Endothelial cell of umbilical vein (primary cell): ENCODE results near the gene MYRIP. TPM values are rescaled to one million over a fixed set of nuclear protein-coding genes. Genes with fewer than 3 reads are reported as not detected.

Experiments used
- BruUV-seq: library from RNA; stranded (reverse); fragments of 400-500 nt; replicated peaks from 2 replicates; lab custom pipeline; 2021; lab: Mats Ljungman, UMichigan
- CTCF ChIA-PET: fragments of 300-600, 350-600 bp; sonication (Branson Sonifier 250); formaldehyde crosslinking; loops from one replicate; lab custom pipeline; 2021; ENCODE audit warnings: antibody characterized with exemption, inconsistent platforms; lab: Charles Lee
- POLR2A ChIA-PET: fragments of 300-600, 350-600 bp; sonication (Branson Sonifier 250); formaldehyde crosslinking; loops from one replicate; lab custom pipeline; 2021; ENCODE audit warnings: antibody characterized with exemption, inconsistent platforms; lab: Charles Lee
- DNase-seq: peaks from one replicate; pipeline ENCODE4 v3.0.0-alpha.2; 2011; ENCODE audit warnings: low read depth, low spot score
- FAIRE-seq: peaks from 2 replicates; lab custom pipeline; 2011; peaks lifted over from hg19 to GRCh38; lab: Jason Lieb, UNC
- H2AFZ ChIP-seq: 2 replicates; pipeline ENCODE4 v1.6.0; 2012; ENCODE audit warnings: low read depth, low read length, control low read depth, inconsistent platforms
- H3K27ac ChIP-seq: 2 replicates; pipeline ENCODE4 v1.5.1; 2011; ENCODE audit warnings: low read depth, mild to moderate bottlenecking, control low read depth, low read length, moderate library complexity; ENCODE audit not compliant: insufficient read depth
- H3K27me3 ChIP-seq, 2 experiments: 2 replicates each; pipeline versions ENCODE4 v1.6.0 to v1.6.1; 2011; ENCODE audit warnings: low read length in 2 of 2, mixed read lengths in 1 of 2; ENCODE audit not compliant: control insufficient read depth in 2 of 2, insufficient read depth in 2 of 2
- H3K36me3 ChIP-seq, 2 experiments: 2 replicates in 1 of 2; 3 replicates in 1 of 2; pipeline ENCODE4 v1.5.1; 2011; ENCODE audit warnings: low read length in 2 of 2, mild to moderate bottlenecking in 1 of 2, moderate library complexity in 1 of 2; ENCODE audit not compliant: control insufficient read depth in 2 of 2, insufficient read depth in 2 of 2; ENCODE audit errors: extremely low read depth in 1 of 2
- H3K4me1 ChIP-seq: 3 replicates; pipeline ENCODE4 v1.5.1; 2011; ENCODE audit warnings: mild to moderate bottlenecking, low read length; ENCODE audit not compliant: control insufficient read depth, insufficient read depth; ENCODE audit errors: extremely low read depth
- H3K4me2 ChIP-seq: 2 replicates; pipeline ENCODE4 v1.6.1; 2011; ENCODE audit warnings: low read length, control low read depth, mixed read lengths; ENCODE audit not compliant: insufficient read depth
- H3K4me3 ChIP-seq, 3 experiments: fragments of 200-600 bp in 1 of 3; sonication (generic), shearing (Covaris generic) in 1 of 3; replicated peaks in 1 of 3; 2 replicates each; pipeline ENCODE4 v1.5.1; 2011 to 2016; ENCODE audit warnings: control low read depth in 3 of 3, low read length in 3 of 3, mild to moderate bottlenecking in 2 of 3, inconsistent platforms in 1 of 3, low read depth in 1 of 3, moderate library complexity in 1 of 3; ENCODE audit not compliant: insufficient read depth in 1 of 3
- H3K79me2 ChIP-seq: 2 replicates; pipeline ENCODE4 v1.6.0; 2012; ENCODE audit warnings: low read length, inconsistent platforms; ENCODE audit not compliant: control insufficient read depth, insufficient read depth
- H3K9ac ChIP-seq: replicated peaks from 2 replicates; pipeline ENCODE3; 2011; ENCODE audit warnings: low read length, control low read depth; ENCODE audit not compliant: insufficient read depth; ENCODE audit errors: extremely low read depth
- H3K9me1 ChIP-seq: replicated peaks from 3 replicates; pipeline ENCODE4 v1.6.0; 2011; ENCODE audit warnings: mild to moderate bottlenecking, low read length; ENCODE audit not compliant: control insufficient read depth, insufficient read depth; ENCODE audit errors: extremely low read depth
- H3K9me3 ChIP-seq: replicated peaks from 2 replicates; pipeline ENCODE4 v1.5.1; 2012; ENCODE audit warnings: low read length, inconsistent platforms; ENCODE audit not compliant: control insufficient read depth, insufficient read depth
- H4K20me1 ChIP-seq: replicated peaks from 2 replicates; pipeline ENCODE3; 2011; ENCODE audit warnings: mild to moderate bottlenecking, low read length; ENCODE audit not compliant: control insufficient read depth, insufficient read depth; ENCODE audit errors: extremely low read depth
- EZH2 ChIP-seq: IDR thresholded peaks from 2 replicates; pipeline ENCODE4 v1.6.1; 2012; ENCODE audit warnings: borderline replicate concordance, low read depth, mild to moderate bottlenecking, moderate library complexity, low read length, inconsistent platforms; ENCODE audit not compliant: severe bottlenecking
- FOS ChIP-seq: IDR thresholded peaks from 2 replicates; pipeline ENCODE4 v1.6.1; 2011; ENCODE audit warnings: mild to moderate bottlenecking, low read length, moderate library complexity, borderline replicate concordance; ENCODE audit not compliant: insufficient read depth
- GATA2 ChIP-seq: IDR thresholded peaks from 2 replicates; pipeline ENCODE4 v1.7.0; 2011; ENCODE audit warnings: low read depth, mild to moderate bottlenecking, moderate library complexity, mixed read lengths, low read length; ENCODE audit not compliant: insufficient read length, insufficient read depth
- JUN ChIP-seq: IDR thresholded peaks from 2 replicates; pipeline ENCODE4 v1.6.1; 2011; ENCODE audit warnings: borderline replicate concordance, low read depth; ENCODE audit not compliant: insufficient read length, insufficient read depth
- MYC ChIP-seq: IDR thresholded peaks from one replicate; pipeline ENCODE4 v1.6.1; 2011; ENCODE audit warnings: mild to moderate bottlenecking, low read depth, low read length
- POLR2A ChIP-seq: IDR thresholded peaks from 2 replicates; pipeline ENCODE4 v1.6.1; 2012; ENCODE audit warnings: low read depth, mild to moderate bottlenecking, control low read depth, low read length
- POLR2AphosphoS5 ChIP-seq: IDR thresholded peaks from 2 replicates; pipeline ENCODE4 v1.6.1; 2012; ENCODE audit warnings: low read depth, mild to moderate bottlenecking, control low read depth, low read length, moderate library complexity; ENCODE audit not compliant: insufficient read depth
- dilution Hi-C: fragments of 300-500 bp; cut with MboI; formaldehyde crosslinking; loops from one replicate; pipeline ENCODE4 v1.15.0; 2019; ENCODE audit warnings: low sequenced_read_pairs; ENCODE audit not compliant: extremely low pct_ligation_motif_present
- intact Hi-C: fragments of 100-400 bp; cut with micrococcal nuclease; formaldehyde crosslinking; loops from one replicate; pipeline ENCODE4 v1.10.0; 2022
- polyA plus RNA-seq, 4 experiments: library from polyadenylated mRNA; depleted of rRNA in 3 of 4; stranded (reverse) in 3 of 4; unstranded in 1 of 4; fragments of >200 nt; gene quantifications; 2 replicates each; pipeline versions ENCODE4 v1.2.1 to v1.2.3, GENCODE V29; 2011 to 2012; ENCODE audit warnings: missing spikeins in 1 of 4
- total RNA-seq: library from RNA; stranded (reverse); gene quantifications from 2 replicates; pipeline ENCODE4 v1.2.3, GENCODE V29; 2021
- TF ChIP-seq, protein P1 (sequence below), 2 donors: IDR thresholded peaks; 1 replicate in 1 of 2; 2 replicates in 1 of 2; pipeline ENCODE4 v1.5.1; 2011; ENCODE audit warnings: low read length in 2 of 2, mild to moderate bottlenecking in 2 of 2, moderate library complexity in 2 of 2, control low read depth in 1 of 2, inconsistent platforms in 1 of 2, low read depth in 1 of 2; ENCODE audit not compliant: insufficient read depth in 1 of 2; ENCODE audit errors: extremely low read depth in 1 of 2
- TF ChIP-seq, protein P2 (sequence below): IDR thresholded peaks from 2 replicates; pipeline ENCODE4 v1.6.1; 2011; ENCODE audit not compliant: insufficient read depth, insufficient read length

The MYRIP gene
- total and polyA plus RNA-seq, 2 donors (not counting 3 experiments of a cell fraction or from before 2014, with no cell fraction given), result 6.7 to 11.9 TPM

DNA sequence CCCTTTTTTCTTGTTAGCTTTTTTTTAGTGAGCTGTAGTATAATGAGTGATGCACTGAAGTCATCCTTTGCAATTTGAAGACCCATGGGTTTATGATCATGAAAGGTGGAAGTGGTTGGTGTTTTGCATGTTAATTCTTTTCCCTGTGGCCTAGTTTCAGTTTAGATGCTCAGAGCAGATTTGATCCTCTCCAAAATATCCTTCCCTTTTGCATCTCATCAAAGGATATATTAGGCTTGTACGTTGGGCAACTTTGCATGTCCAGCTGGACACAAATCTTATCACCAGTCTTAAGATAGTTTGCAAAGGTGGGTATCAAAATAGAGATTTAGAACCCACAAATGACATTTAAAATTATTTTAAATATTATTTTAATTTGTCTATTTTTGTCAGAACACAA, 72.7 kb downstream of the MYRIP start:
- no peak overlapping the region for H3K4me3 ChIP-seq
- no peaks in the 10 kb centered on the region for H3K79me2 ChIP-seq
- H3K27ac ChIP-seq, result no peak overlapping the region
- ChIA-PET POLR2A (interaction anchor here (0.6 kb wide), 1 partner anchor 66 kb away, joined by 6 read pairs; no protein-coding TSS in a partner anchor), CTCF (interaction anchor here (3.2 kb wide), 1 partner anchor 11 kb away, joined by 11 read pairs; no protein-coding TSS in a partner anchor)
- no peak overlapping the region for H3K4me2 ChIP-seq
- peaks cover 7% of the 10 kb centered on the region for H3K4me1 ChIP-seq
- H4K20me1 ChIP-seq, result no peaks in the 10 kb centered on the region
- FAIRE-seq (no peak), DNase-seq (no peak)
- H3K9ac ChIP-seq, result no peak overlapping the region
- TF ChIP-seq JUN (no peak), MYC (no peak), EZH2 (no peak), GATA2 (no peak), POLR2A (no peak), FOS (no peak), POLR2AphosphoS5 (no peak)
- TF ChIP-seq, protein P1, sequence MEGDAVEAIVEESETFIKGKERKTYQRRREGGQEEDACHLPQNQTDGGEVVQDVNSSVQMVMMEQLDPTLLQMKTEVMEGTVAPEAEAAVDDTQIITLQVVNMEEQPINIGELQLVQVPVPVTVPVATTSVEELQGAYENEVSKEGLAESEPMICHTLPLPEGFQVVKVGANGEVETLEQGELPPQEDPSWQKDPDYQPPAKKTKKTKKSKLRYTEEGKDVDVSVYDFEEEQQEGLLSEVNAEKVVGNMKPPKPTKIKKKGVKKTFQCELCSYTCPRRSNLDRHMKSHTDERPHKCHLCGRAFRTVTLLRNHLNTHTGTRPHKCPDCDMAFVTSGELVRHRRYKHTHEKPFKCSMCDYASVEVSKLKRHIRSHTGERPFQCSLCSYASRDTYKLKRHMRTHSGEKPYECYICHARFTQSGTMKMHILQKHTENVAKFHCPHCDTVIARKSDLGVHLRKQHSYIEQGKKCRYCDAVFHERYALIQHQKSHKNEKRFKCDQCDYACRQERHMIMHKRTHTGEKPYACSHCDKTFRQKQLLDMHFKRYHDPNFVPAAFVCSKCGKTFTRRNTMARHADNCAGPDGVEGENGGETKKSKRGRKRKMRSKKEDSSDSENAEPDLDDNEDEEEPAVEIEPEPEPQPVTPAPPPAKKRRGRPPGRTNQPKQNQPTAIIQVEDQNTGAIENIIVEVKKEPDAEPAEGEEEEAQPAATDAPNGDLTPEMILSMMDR (IDR thresholded peaks at IDR 0.05; ENCODE audit: extremely low read depth in 1 of 2, insufficient read depth in 1 of 2, low read depth in 1 of 2, low read length in 2 of 2), result no peak
- TF ChIP-seq, protein P2, sequence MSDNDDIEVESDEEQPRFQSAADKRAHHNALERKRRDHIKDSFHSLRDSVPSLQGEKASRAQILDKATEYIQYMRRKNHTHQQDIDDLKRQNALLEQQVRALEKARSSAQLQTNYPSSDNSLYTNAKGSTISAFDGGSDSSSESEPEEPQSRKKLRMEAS, result no peak
- no peaks in the 10 kb centered on the region for H3K36me3 ChIP-seq
- no peaks in the 10 kb centered on the region for H3K9me1 ChIP-seq
- no TSS peak for BruUV-seq
- H3K9me3 ChIP-seq, result no peaks in the 10 kb centered on the region
- H2AFZ ChIP-seq, result no peak overlapping the region
- H3K27me3 ChIP-seq, result no peaks in the 10 kb centered on the region
- dilution Hi-C loops (no loop called here), intact Hi-C loops (no loop called here)
